HG03520 (cell line): ENCODE results near the gene ARMC5.
A peak's percentile ranks its signal among the peaks of the same experiment; 100 is the strongest.
"Not testable (repeated sequence)": the region's sequence is repeated elsewhere in the genome, so short reads cannot be mapped to it uniquely, and the experiment has no call there.

Experiments used
- ATAC-seq: cut with Tn5 transposase; IDR thresholded peaks from one replicate; pipeline ENCODE4 v1.9.1; 2021; ENCODE audit warnings: mild to moderate bottlenecking, moderate library complexity; ENCODE audit not compliant: unreplicated experiment

ARMC5 gene

GRCh38 chr16:31476303-31477219 is 17.3 kb downstream of the ARMC5 start:
- ATAC-seq: peak; percentile 43

GRCh38 chr16:31477220-31478216 is 18.2 kb downstream of the ARMC5 start:
- no peak for ATAC-seq

GRCh38 chr16:31478956-31479355 is 19.7 kb downstream of the ARMC5 start:
- ATAC-seq: no peak

GRCh38 chr16:31479751-31480150 is 20.4 kb downstream of the ARMC5 start:
- no peak for ATAC-seq

- ATAC-seq: no peak
Observed at GRCh38 chr16:31480851-31481536, 21.7 kb downstream of the ARMC5 start.

- no peak for ATAC-seq
Observed at GRCh38 chr16:31483081-31483480, 23.8 kb downstream of the ARMC5 start, which contains the start of gene SLC5A2. TSS of gene SLC5A2 (plus strand) at chr16:31483123. CDS start at chr16:31483137, 14 bp downstream.

- not testable (repeated sequence) for ATAC-seq
Observed at GRCh38 chr16:31484048-31484447, 24.7 kb downstream of the ARMC5 start.

- ATAC-seq: no peak
Observed at GRCh38 chr16:31484491-31485171, 25.3 kb downstream of the ARMC5 start.

GRCh38 chr16:31485571-31485970 is 26.3 kb downstream of the ARMC5 start:
- ATAC-seq: no peak

GRCh38 chr16:31486045-31486444 is 26.7 kb downstream of the ARMC5 start:
- no peak for ATAC-seq

- no peak for ATAC-seq
Observed at GRCh38 chr16:31487071-31487719, 27.9 kb downstream of the ARMC5 start.

- ATAC-seq: peak; percentile 86
Observed at GRCh38 chr16:31487720-31488467, 28.6 kb downstream of the ARMC5 start.

GRCh38 chr16:31488468-31489297 is 29.4 kb downstream of the ARMC5 start:
- no peak for ATAC-seq

GRCh38 chr16:31489298-31489564 is 29.9 kb downstream of the ARMC5 start:
- ATAC-seq: no peak

GRCh38 chr16:31489616-31490584 is 30.6 kb downstream of the ARMC5 start:
- no peak for ATAC-seq

- no peak for ATAC-seq
Observed at GRCh38 chr16:31491778-31492418, 32.6 kb downstream of the ARMC5 start.
